ENCODE data around the gene CRELD2. TPM values are rescaled to one million over a fixed set of nuclear protein-coding genes. Genes with fewer than 3 reads are reported as not detected.

CRELD2 gene
- total and polyA plus RNA-seq, 2 of the 4 experiments (the other 2 are of a cell fraction), result 36.2 to 70.7 TPM

- TF ChIP-seq CEBPB (IDR thresholded peaks at IDR 0.05; ENCODE audit: low read depth, low read length) (no peak), MXI1 (IDR thresholded peaks at IDR 0.05; ENCODE audit: borderline replicate concordance, low read depth, low read length) (no peak)
Observed at GRCh38 chr22:49937758-49938564, 19.5 kb downstream of the CRELD2 start (continued).

- H3K4ac ChIP-seq (ENCODE audit: low read depth, low read length), result no peak overlapping the region
- H3K56ac ChIP-seq (ENCODE audit: extremely low read depth, insufficient read depth, low read length), result no peak overlapping the region
- CTCF ChIA-PET, result no interaction called here
- H2BK5ac ChIP-seq (ENCODE audit: low read depth, low read length, poor library complexity, severe bottlenecking), result no peak overlapping the region
- no peak overlapping the region for H2AFZ ChIP-seq (replicated peaks; ENCODE audit: low read length, poor library complexity)
- BruUV-seq (replicated peaks), result no TSS peak
- H3K4me3 ChIP-seq (ENCODE audit: insufficient read depth, low read depth, low read length), result no peak overlapping the region
- no peak overlapping the region for H2AK9ac ChIP-seq (replicated peaks; ENCODE audit: low read depth, low read length, poor library complexity)
- intact Hi-C loops (cut with micrococcal nuclease) (no loop called here), dilution Hi-C loops (cut with HindIII; ENCODE audit: low sequenced_read_pairs, unreplicated experiment) (no loop called here), in situ Hi-C loops (cut with MboI; ENCODE audit: low sequenced_read_pairs) (no loop called here)
- no peak overlapping the region for H3K14ac ChIP-seq (replicated peaks; ENCODE audit: low read depth, low read length)
- H3K23ac ChIP-seq (ENCODE audit: low read depth, low read length), result no peak overlapping the region
- H3K27ac ChIP-seq (ENCODE audit: insufficient read depth, low read length), result no peak overlapping the region
- H3K9me1 ChIP-seq (ENCODE audit: insufficient read depth, low read length), result no peaks in the 10 kb centered on the region
- H3K79me1 ChIP-seq (ENCODE audit: low read depth in 1 of 2, low read length in 2 of 2), result peaks cover 0 to 3% of the 10 kb centered on the region in 2 experiments; a peak in 1 of 4 replicates
- no peak overlapping the region for H4K91ac ChIP-seq (ENCODE audit: insufficient read depth, low read depth, low read length)
- H3K18ac ChIP-seq (ENCODE audit: low read depth, low read length), result no peak overlapping the region
- H3K9me3 ChIP-seq (ENCODE audit: control insufficient read depth, insufficient read depth, low read length), result no peaks in the 10 kb centered on the region
- H4K5ac ChIP-seq (ENCODE audit: low read depth, low read length), result no peak overlapping the region
- ATAC-seq (ENCODE audit: low read depth), result no peak
- no peaks in the 10 kb centered on the region for H3K27me3 ChIP-seq (ENCODE audit: control insufficient read depth, insufficient read depth, low read length)
- no peak for DNase-seq
- 96% methylated on average over 8 of the region's 19 CpGs; no CpG with 5 or more reads in 1 of the 2 experiments for WGBS, 2 experiments (ENCODE audit: extremely low coverage in 2 of 2, insufficient read length in 1 of 2)
- POLR2A ChIA-PET (ENCODE audit: unreplicated experiment), result no interaction called here
- H2BK120ac ChIP-seq (ENCODE audit: low read depth, low read length), result no peak overlapping the region
- no peak overlapping the region for H4K8ac ChIP-seq (ENCODE audit: low read depth in 2 of 2, low read length in 2 of 2)
- H3K4me2 ChIP-seq (ENCODE audit: low read depth, low read length), result no peak overlapping the region
- H2AK5ac ChIP-seq (ENCODE audit: low read depth, low read length), result 0 out of 2 replicates have a peak overlapping the region, but pooled peaks have one; percentile 59
- H4K20me1 ChIP-seq (ENCODE audit: insufficient read depth, low read length), result no peaks in the 10 kb centered on the region
- H2BK15ac ChIP-seq (ENCODE audit: low read depth, low read length), result no peak overlapping the region
- H2BK20ac ChIP-seq (ENCODE audit: low read depth, low read length), result no peak overlapping the region
- H3K4me1 ChIP-seq (ENCODE audit: control insufficient read depth, insufficient read depth, low read length), result peaks cover 14% of the 10 kb centered on the region
- no peaks in the 10 kb centered on the region for H3K36me3 ChIP-seq (ENCODE audit: control insufficient read depth, insufficient read depth, low read length)
- H3K9ac ChIP-seq (ENCODE audit: low read depth, low read length), result no peak overlapping the region
- no peak for TF ChIP-seq FOS (IDR thresholded peaks at IDR 0.05; ENCODE audit: low read depth, low read length)
- no peak for TF ChIP-seq CTCF (conservative IDR thresholded peaks at IDR 0.05; ENCODE audit: low read depth, low read length)
- TF ChIP-seq RCOR1 (IDR thresholded peaks at IDR 0.05; ENCODE audit: insufficient replicate concordance, low read length), result no peak
- no peak for TF ChIP-seq MXI1 (IDR thresholded peaks at IDR 0.05; ENCODE audit: borderline replicate concordance, low read depth, low read length)
- no peak for TF ChIP-seq CHD1 (IDR thresholded peaks at IDR 0.05; ENCODE audit: low read depth, low read length)
- no peak for TF ChIP-seq POLR2A (IDR thresholded peaks at IDR 0.05; ENCODE audit: low read depth, low read length)
- no peak for TF ChIP-seq BHLHE40 (IDR thresholded peaks at IDR 0.05; ENCODE audit: low read depth, low read length)
- no peak for TF ChIP-seq ELK1 (IDR thresholded peaks at IDR 0.05; ENCODE audit: borderline replicate concordance, low read depth, low read length)
- TF ChIP-seq MAFK (IDR thresholded peaks at IDR 0.05; ENCODE audit: low read depth, low read length), result no peak
- no peak for TF ChIP-seq SMC3 (IDR thresholded peaks at IDR 0.05; ENCODE audit: low read depth, low read length)
- TF ChIP-seq RAD21 (IDR thresholded peaks at IDR 0.05; ENCODE audit: low read length), result no peak
- TF ChIP-seq CEBPB (IDR thresholded peaks at IDR 0.05; ENCODE audit: low read depth, low read length), result no peak
- TF ChIP-seq MAZ (IDR thresholded peaks at IDR 0.05; ENCODE audit: borderline replicate concordance, low read depth, low read length), result no peak
Observed at GRCh38 chr22:49938565-49939136, 20.2 kb downstream of the CRELD2 start.

Measured in IMR-90 (cell line).